Nephron (organoid): ENCODE data around the gene CCNJL.
"Not testable (repeated sequence)": the region's sequence is repeated elsewhere in the genome, so short reads cannot be mapped to it uniquely, and the experiment has no call there.

ENCODE experiments used
- H3K27ac Mint-ChIP-seq, 3 experiments: 2 replicates each; pipeline ENCODE4 v1.8.0; 2020; ENCODE audit warnings: mixed read lengths in 3 of 3, mild to moderate bottlenecking in 2 of 3, moderate library complexity in 1 of 3
- H3K27me3 Mint-ChIP-seq: 2 replicates; pipeline ENCODE4 v1.8.0; 2021; ENCODE audit warnings: low read depth, mild to moderate bottlenecking, moderate library complexity, mixed read lengths
- H3K36me3 Mint-ChIP-seq: 2 replicates; pipeline ENCODE4 v1.8.0; 2020; ENCODE audit warnings: low read depth, mixed read lengths
- H3K4me1 Mint-ChIP-seq: 2 replicates; pipeline ENCODE4 v1.8.0; 2020; ENCODE audit warnings: mixed read lengths
- H3K4me3 Mint-ChIP-seq, 3 experiments: 2 replicates each; pipeline ENCODE4 v1.8.0; 2020; ENCODE audit warnings: mild to moderate bottlenecking in 3 of 3, mixed read lengths in 3 of 3, moderate library complexity in 2 of 3
- H3K9me3 Mint-ChIP-seq: 2 replicates; pipeline ENCODE4 v1.8.0; 2020; ENCODE audit warnings: mixed read lengths
- CTCF ChIP-seq, 3 experiments: fragments of 200-600 bp; sonication (generic); IDR thresholded peaks; one replicate each; pipeline ENCODE4 v1.5.0; 2021; ENCODE audit warnings: antibody characterized with exemption in 3 of 3; ENCODE audit not compliant: unreplicated experiment in 3 of 3

CCNJL gene

GRCh38 chr5:160339406-160340130 is 27.2 kb upstream of the CCNJL start:
- Mint-ChIP-seq H3K27ac (no peak overlapping the region), H3K27me3 (peaks cover 5% of the 10 kb centered on the region), H3K36me3 (no peaks in the 10 kb centered on the region), H3K9me3 (no peaks in the 10 kb centered on the region), H3K4me1 (no peaks in the 10 kb centered on the region), H3K4me3 (no peak overlapping the region)
- TF ChIP-seq CTCF (IDR thresholded peaks at IDR 0.05; ENCODE audit: unreplicated experiment in 3 of 3) = no peak

- not testable (repeated sequence) for H3K9me3 Mint-ChIP-seq, H3K27ac Mint-ChIP-seq, H3K36me3 Mint-ChIP-seq, H3K4me3 Mint-ChIP-seq, H3K4me1 Mint-ChIP-seq, H3K27me3 Mint-ChIP-seq
Observed at GRCh38 chr5:160334716-160335115, 22.4 kb upstream of the CCNJL start.

GRCh38 chr5:160333721-160334120 is 21.4 kb upstream of the CCNJL start:
- H3K9me3 Mint-ChIP-seq = no peaks in the 10 kb centered on the region
- H3K27me3 Mint-ChIP-seq = peaks cover 4% of the 10 kb centered on the region
- H3K36me3 Mint-ChIP-seq = no peaks in the 10 kb centered on the region
- H3K27ac Mint-ChIP-seq = no peak overlapping the region
- no peaks in the 10 kb centered on the region for H3K4me1 Mint-ChIP-seq
- no peak overlapping the region for H3K4me3 Mint-ChIP-seq
- no peak for TF ChIP-seq CTCF (IDR thresholded peaks at IDR 0.05; ENCODE audit: unreplicated experiment in 3 of 3)

GRCh38 chr5:160330212-160330611 is 17.8 kb upstream of the CCNJL start:
- Mint-ChIP-seq H3K36me3 (no peaks in the 10 kb centered on the region), H3K9me3 (no peaks in the 10 kb centered on the region), H3K4me1 (peaks cover 7% of the 10 kb centered on the region), H3K27ac (no peak overlapping the region), H3K4me3 (no peak overlapping the region), H3K27me3 (peaks cover 9% of the 10 kb centered on the region)
- no peak for TF ChIP-seq CTCF (IDR thresholded peaks at IDR 0.05; ENCODE audit: unreplicated experiment in 3 of 3)

DNA sequence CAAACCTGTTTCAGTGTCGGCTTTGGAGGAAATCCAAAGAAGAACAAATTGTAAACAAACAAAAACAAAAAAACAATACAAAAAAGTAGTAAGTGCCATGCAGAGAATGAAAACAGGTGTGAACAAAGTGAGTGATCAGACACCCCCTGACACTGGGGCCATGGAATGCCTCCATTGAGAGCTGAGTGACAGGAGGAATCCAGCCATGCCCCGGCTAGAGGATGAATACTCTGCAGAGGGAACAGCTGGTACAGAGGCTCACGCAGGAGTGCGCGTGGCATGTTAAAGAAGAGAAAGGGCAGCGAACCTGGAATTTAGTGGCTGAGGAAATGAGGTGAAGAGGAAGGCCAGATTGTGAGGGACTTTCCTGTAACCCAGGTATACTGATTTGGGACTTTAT is 15.5 kb upstream of the CCNJL start:
- no peak overlapping the region for H3K27ac Mint-ChIP-seq
- peaks cover 7% of the 10 kb centered on the region for H3K4me1 Mint-ChIP-seq
- H3K36me3 Mint-ChIP-seq = no peaks in the 10 kb centered on the region
- no peak overlapping the region for H3K4me3 Mint-ChIP-seq
- no peaks in the 10 kb centered on the region for H3K9me3 Mint-ChIP-seq
- TF ChIP-seq CTCF (IDR thresholded peaks at IDR 0.05; ENCODE audit: unreplicated experiment in 3 of 3) = no peak
- H3K27me3 Mint-ChIP-seq = peaks cover 15% of the 10 kb centered on the region

DNA sequence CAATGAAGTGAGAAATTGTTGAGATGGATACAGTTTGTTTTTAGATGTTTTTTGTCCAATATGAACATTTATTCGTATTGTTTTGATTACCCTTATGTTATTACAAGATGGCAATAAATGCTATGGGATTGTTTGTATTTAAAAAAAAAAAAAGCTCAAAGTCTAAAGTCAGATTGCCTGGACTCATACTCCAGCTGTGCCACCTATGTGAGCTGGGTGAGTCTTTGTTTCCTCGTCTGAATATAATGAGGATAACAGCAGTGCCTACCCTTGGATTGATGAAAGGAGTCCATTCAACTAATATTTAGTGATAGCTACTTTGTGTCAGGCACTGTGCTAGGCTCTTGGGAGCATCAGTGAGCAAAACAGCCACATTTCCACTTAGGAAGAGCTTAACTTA is 14.6 kb upstream of the CCNJL start:
- no peaks in the 10 kb centered on the region for H3K9me3 Mint-ChIP-seq
- peaks cover 15% of the 10 kb centered on the region for H3K27me3 Mint-ChIP-seq

More for the DNA sequence above, 14.6 kb upstream of the CCNJL start:
- TF ChIP-seq CTCF (IDR thresholded peaks at IDR 0.05; ENCODE audit: unreplicated experiment in 3 of 3) = no peak
- H3K36me3 Mint-ChIP-seq = no peaks in the 10 kb centered on the region
- H3K27ac Mint-ChIP-seq = no peak overlapping the region
- H3K4me3 Mint-ChIP-seq = no peak overlapping the region
- peaks cover 7% of the 10 kb centered on the region for H3K4me1 Mint-ChIP-seq
